Heart left ventricle (tissue), 13 donors: ENCODE results near the gene KIAA0753.

Experiments used
- CTCF ChIP-seq, 12 donors: fragments of 200-600 bp; sonication (generic) in 4 of 12; IDR thresholded peaks; one replicate each; pipeline versions ENCODE4 v1.5.0 to v1.8.0; 2018 to 2022; ENCODE audit warnings: antibody characterized with exemption in 12 of 12, mild to moderate bottlenecking in 5 of 12
- POLR2A ChIP-seq, 2 donors: fragments of 450-650 bp; IDR thresholded peaks; one replicate each; pipeline ENCODE4 v1.6.1; 2017; ENCODE audit warnings: antibody characterized with exemption in 2 of 2, mild to moderate bottlenecking in 2 of 2, moderate library complexity in 2 of 2
- donor health status: ischemic (EF 13 %, LVEDD 7.1; RV severe dilation, severe dysfunction).
- donor health status: DM: no; HTN: yes; CAD: no.
- donor health status: DM: no; HTN: no; CAD: no.
- donor health status: ischemic (EF 25% LVEDD 6.9; RV normal size, moderate dysfunction).
- donor health status: ischemic (EF 25% LVEDD 5.7; RV mildly dilated, moderate dysfunction).
- donor health status: ischemic (EF 35%, LVEDD 5.7; RV mildly dilated, moderate dysfunction).
- donor health status: nonischemic (EF 11% LVEDD 7.7; RV severe dilation, severe dysfunction).
- donor health status: DM: yes; HTN: yes; CAD: no.
- donor health status: PGD.
- donor health status: ischemic (EF 29% LVEDD 5.4; RV normal size, mild dysfunction).
- donor health status: nonischemic (EF 23%, LVEDD 6.1; RV moderate dilation, normal function).

- no peak for TF ChIP-seq CTCF (IDR thresholded peaks at IDR 0.05)
- TF ChIP-seq POLR2A (IDR thresholded peaks at IDR 0.05): no peak
These were observed 81.4 kb downstream of the KIAA0753 start for GRCh38 chr17:6558932-6559752.
